Vagina (tissue), 2 donors: ENCODE measurements around the gene BNIP5. TPM values are rescaled to one million over a fixed set of nuclear protein-coding genes. Genes with fewer than 3 reads are reported as not detected.

Experiments used
- DNase-seq, 2 donors: peaks; one replicate each; pipeline ENCODE4 v3.0.0-alpha.2; 2017; ENCODE audit errors: extremely low spot score in 2 of 2
- H3K27ac ChIP-seq: fragments of 200-600 bp; sonication (generic); one replicate; pipeline ENCODE4 v1.5.1; 2019
- H3K27me3 ChIP-seq: fragments of 200-600 bp; sonication (generic); one replicate; pipeline ENCODE4 v1.5.1; 2019
- H3K36me3 ChIP-seq, 2 donors: fragments of 200-600 bp; sonication (generic); one replicate each; pipeline ENCODE4 v1.5.1; 2017 to 2019
- H3K4me1 ChIP-seq: fragments of 200-600 bp; sonication (generic); one replicate; pipeline ENCODE4 v1.5.1; 2019
- H3K4me3 ChIP-seq, 2 donors: fragments of 200-600 bp; sonication (generic); 1 replicate in 1 of 2; 2 replicates in 1 of 2; pipeline ENCODE4 v1.5.1; 2016 to 2019
- H3K9me3 ChIP-seq: fragments of 200-600 bp; sonication (generic); one replicate; pipeline ENCODE4 v1.5.1; 2019
- POLR2A ChIP-seq, 2 donors: fragments of 450-650 bp; IDR thresholded peaks; one replicate each; pipeline ENCODE4 v1.6.1; 2017; ENCODE audit warnings: antibody characterized with exemption in 2 of 2, mild to moderate bottlenecking in 2 of 2, moderate library complexity in 2 of 2
- POLR2AphosphoS5 ChIP-seq, 2 donors: sonication (generic); formaldehyde crosslinking; IDR thresholded peaks; one replicate each; pipeline ENCODE4 v1.9.0; 2017; ENCODE audit warnings: antibody characterized with exemption in 2 of 2, mild to moderate bottlenecking in 2 of 2, low read depth in 1 of 2; ENCODE audit not compliant: insufficient read depth in 1 of 2
- intact Hi-C: fragments of 100-400 bp; cut with DNase I; formaldehyde crosslinking; loops from one replicate; pipeline ENCODE4 v1.15.1; 2023
- total RNA-seq: library from RNA; depleted of rRNA; stranded (reverse); fragments of >200 nt; gene quantifications from one replicate; pipeline ENCODE4 v1.2.3, GENCODE V29; 2016
- TF ChIP-seq, protein P1 (sequence below), 3 experiments: fragments of 450-650 bp in 2 of 3; fragments of 200-600 bp in 1 of 3; sonication (generic) in 1 of 3; IDR thresholded peaks; one replicate each; pipeline ENCODE4 v1.5.1; 2017 to 2019; ENCODE audit warnings: antibody characterized with exemption in 3 of 3, mild to moderate bottlenecking in 2 of 3, moderate library complexity in 2 of 3

The BNIP5 gene
- total RNA-seq, 1 donor from 2014 or later: not detected

DNA sequence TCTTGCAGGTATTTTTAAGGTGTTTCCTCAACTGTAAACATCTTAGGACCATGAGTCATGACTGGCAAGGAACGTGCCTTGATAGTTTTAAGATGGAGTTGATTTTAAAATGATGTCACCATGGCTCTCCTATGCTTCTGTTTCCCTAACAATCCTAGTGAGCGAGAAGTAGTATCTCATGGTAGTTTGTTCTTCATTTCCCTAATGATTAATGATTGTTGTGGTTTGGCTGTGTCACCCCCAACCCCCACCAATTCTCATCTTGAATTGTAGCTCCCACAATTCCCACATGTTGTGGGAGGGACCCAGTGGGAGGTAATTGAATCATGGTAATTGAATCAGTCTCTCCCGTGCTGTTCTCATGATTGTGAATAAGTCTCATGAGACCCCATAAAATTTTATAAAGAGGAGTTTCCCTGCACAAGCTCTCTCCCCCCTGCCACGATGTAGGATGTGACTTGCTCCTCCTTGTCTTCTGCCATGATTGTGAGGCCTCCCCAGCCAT is 16.8 kb upstream of the BNIP5 start:
- Histone ChIP-seq H3K36me3 (no peaks in the 10 kb centered on the region), H3K27ac (no peak overlapping the region), H3K4me1 (no peaks in the 10 kb centered on the region), H3K4me3 (no peak overlapping the region), H3K9me3 (no peaks in the 10 kb centered on the region), H3K27me3 (no peaks in the 10 kb centered on the region)
- TF ChIP-seq POLR2A (IDR thresholded peaks at IDR 0.05): no peak
- TF ChIP-seq POLR2AphosphoS5 (IDR thresholded peaks at IDR 0.05; ENCODE audit: insufficient read depth in 1 of 2, low read depth in 1 of 2): no peak
- TF ChIP-seq, protein P1, sequence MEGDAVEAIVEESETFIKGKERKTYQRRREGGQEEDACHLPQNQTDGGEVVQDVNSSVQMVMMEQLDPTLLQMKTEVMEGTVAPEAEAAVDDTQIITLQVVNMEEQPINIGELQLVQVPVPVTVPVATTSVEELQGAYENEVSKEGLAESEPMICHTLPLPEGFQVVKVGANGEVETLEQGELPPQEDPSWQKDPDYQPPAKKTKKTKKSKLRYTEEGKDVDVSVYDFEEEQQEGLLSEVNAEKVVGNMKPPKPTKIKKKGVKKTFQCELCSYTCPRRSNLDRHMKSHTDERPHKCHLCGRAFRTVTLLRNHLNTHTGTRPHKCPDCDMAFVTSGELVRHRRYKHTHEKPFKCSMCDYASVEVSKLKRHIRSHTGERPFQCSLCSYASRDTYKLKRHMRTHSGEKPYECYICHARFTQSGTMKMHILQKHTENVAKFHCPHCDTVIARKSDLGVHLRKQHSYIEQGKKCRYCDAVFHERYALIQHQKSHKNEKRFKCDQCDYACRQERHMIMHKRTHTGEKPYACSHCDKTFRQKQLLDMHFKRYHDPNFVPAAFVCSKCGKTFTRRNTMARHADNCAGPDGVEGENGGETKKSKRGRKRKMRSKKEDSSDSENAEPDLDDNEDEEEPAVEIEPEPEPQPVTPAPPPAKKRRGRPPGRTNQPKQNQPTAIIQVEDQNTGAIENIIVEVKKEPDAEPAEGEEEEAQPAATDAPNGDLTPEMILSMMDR (IDR thresholded peaks at IDR 0.05): no peak
- DNase-seq: no peak
- intact Hi-C loops: no loop called here

DNA sequence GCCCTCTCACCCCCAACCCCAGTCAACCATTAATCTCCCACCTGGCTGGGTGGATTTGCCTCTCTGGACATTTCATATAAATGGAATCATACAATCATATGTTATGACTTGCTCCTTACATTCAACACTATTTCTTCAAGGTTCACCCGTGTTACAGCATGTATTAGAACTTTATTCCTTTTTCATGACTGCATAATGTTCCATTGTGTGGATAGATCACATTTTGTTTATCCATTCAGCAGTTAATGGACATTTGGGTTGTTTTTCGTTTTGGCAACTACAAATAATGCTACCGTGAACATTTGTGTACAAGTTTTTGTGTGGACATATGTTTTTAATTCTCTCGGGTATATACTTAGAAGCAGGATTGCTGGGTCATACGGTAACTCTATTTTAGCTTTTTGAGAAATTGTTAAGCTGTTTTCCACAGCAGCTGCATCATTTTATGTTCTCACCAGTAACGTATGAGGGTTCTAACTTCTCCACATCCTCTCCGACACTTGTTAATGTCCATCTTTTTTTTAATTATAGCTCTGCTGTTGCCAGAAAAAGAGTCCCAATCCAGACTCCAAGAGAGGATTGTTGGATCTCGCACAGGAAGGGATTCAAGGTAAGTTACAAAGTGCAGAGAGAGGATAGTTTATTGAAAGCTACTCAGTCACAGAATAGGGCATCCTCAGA is 15.9 kb upstream of the BNIP5 start:
- no peak overlapping the region for H3K4me3 ChIP-seq
- intact Hi-C loops: no loop called here
- no peaks in the 10 kb centered on the region for H3K9me3 ChIP-seq
- TF ChIP-seq, protein P1 (IDR thresholded peaks at IDR 0.05): no peak
- no peak for TF ChIP-seq POLR2A (IDR thresholded peaks at IDR 0.05)
- no peak for TF ChIP-seq POLR2AphosphoS5 (IDR thresholded peaks at IDR 0.05; ENCODE audit: insufficient read depth in 1 of 2, low read depth in 1 of 2)
- H3K27me3 ChIP-seq: no peaks in the 10 kb centered on the region
- DNase-seq: no peak
- H3K4me1 ChIP-seq: no peaks in the 10 kb centered on the region
- no peaks in the 10 kb centered on the region for H3K36me3 ChIP-seq
- no peak overlapping the region for H3K27ac ChIP-seq

DNA sequence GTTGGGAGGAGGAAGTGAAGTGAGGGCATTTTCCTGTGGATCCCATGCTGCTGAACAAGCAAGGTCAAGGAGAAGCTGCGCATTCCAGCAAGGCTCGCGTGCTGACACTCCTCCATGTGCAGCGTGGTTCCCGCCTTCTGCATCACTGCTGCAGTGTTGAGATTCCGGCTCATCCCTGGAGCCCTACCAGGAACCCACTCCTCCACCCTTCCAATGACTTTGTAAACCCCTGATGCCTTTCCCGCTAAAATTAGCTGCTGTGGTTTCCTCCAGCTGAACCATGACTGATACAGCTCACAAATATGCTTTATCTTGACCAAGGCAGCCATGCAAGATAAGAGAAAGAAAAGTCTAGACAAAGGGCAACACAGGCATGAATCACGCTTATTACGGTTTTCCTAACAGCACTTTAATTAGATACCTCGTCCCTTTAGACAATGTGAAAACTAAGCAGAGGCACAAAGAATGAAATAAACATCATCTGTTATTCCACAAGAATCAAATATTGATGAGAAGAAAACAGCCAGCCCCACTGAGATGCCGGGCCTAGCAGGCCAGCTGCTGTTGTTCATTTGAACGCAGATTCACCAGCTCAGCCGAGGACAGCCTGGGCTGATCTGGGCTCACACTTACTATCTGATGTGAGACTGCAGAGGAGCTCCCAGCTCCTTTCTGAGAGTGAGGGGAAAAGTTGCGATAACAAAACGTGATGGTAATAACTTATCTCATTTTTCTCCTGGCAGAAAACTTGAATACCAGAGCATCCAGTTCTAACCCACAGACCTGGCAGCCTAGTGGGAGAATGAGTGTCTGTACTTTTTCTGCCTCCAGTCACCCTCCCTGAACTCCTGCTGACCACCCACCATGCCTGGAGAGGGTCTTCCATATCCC is 14.2 kb upstream of the BNIP5 start:
- no peak overlapping the region for H3K4me3 ChIP-seq
- intact Hi-C loops: no loop called here
- TF ChIP-seq, protein P1 (IDR thresholded peaks at IDR 0.05): no peak
- no peak for TF ChIP-seq POLR2A (IDR thresholded peaks at IDR 0.05)
- no peak for TF ChIP-seq POLR2AphosphoS5 (IDR thresholded peaks at IDR 0.05; ENCODE audit: insufficient read depth in 1 of 2, low read depth in 1 of 2)
- DNase-seq: no peak
- H3K27me3 ChIP-seq: no peaks in the 10 kb centered on the region
- H3K4me1 ChIP-seq: peaks cover 3% of the 10 kb centered on the region
- H3K27ac ChIP-seq: no peak overlapping the region
- H3K36me3 ChIP-seq: no peaks in the 10 kb centered on the region
- H3K9me3 ChIP-seq: no peaks in the 10 kb centered on the region

DNA sequence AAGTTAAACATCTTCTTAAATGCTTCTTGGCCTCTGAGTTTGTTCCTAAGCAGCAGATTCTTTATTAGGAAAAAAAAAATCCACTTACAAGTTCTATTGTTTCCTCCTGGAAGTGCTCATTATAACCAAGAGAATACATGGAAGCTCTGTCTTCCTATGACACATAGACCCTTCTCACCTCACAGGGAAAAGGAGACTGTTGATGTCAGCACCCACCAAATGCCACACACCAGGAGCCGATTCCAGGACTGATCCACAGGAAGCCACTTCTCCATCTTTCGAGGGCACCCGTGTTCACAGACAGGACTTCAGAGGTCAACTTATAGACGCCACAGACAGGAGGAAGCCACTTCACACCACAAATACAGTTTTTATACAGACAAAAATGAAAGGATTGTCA is 13.4 kb upstream of the BNIP5 start:
- H3K27me3 ChIP-seq: no peaks in the 10 kb centered on the region
- intact Hi-C loops: no loop called here

More for the DNA sequence above, 13.4 kb upstream of the BNIP5 start:
- no peak for TF ChIP-seq POLR2A (IDR thresholded peaks at IDR 0.05)
- TF ChIP-seq POLR2AphosphoS5 (IDR thresholded peaks at IDR 0.05; ENCODE audit: insufficient read depth in 1 of 2, low read depth in 1 of 2): peak in 1 of 2 donors; percentile 42
- TF ChIP-seq, protein P1 (IDR thresholded peaks at IDR 0.05): no peak
- H3K4me3 ChIP-seq: no peak overlapping the region
- H3K4me1 ChIP-seq: peaks cover 7% of the 10 kb centered on the region
- H3K27ac ChIP-seq: no peak overlapping the region
- no peaks in the 10 kb centered on the region for H3K9me3 ChIP-seq
- no peaks in the 10 kb centered on the region for H3K36me3 ChIP-seq
- no peak for DNase-seq
